ENCODE results near the gene FBP2.

GRCh38 chr9:94623253-94623652 is 29.6 kb upstream of the FBP2 start:
- TF ChIP-seq CTCF (IDR thresholded peaks at IDR 0.05; ENCODE audit: low read depth, low read length) (peak; percentile 42), POLR2A (IDR thresholded peaks at IDR 0.05; ENCODE audit: extremely low read depth, insufficient read length) (no peak)
- TF ChIP-seq, protein P1, sequence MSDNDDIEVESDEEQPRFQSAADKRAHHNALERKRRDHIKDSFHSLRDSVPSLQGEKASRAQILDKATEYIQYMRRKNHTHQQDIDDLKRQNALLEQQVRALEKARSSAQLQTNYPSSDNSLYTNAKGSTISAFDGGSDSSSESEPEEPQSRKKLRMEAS (IDR thresholded peaks at IDR 0.05; ENCODE audit: low read depth, low read length): peak; percentile 78

Data from NB4 (cell line).